Activated naive CD8-positive, alpha-beta T cell treated with anti-CD3 and anti-CD28 coated beads, Interleukin-2, amount 50 U/mL, for 16 hours (primary cell): ENCODE results near the gene FBXL13.
"Not testable (repeated sequence)": the region's sequence is repeated elsewhere in the genome, so short reads cannot be mapped to it uniquely, and the experiment has no call there.

Source experiments
- DNase-seq: peaks from one replicate; pipeline ENCODE4 v3.0.0-alpha.2; 2020; ENCODE audit warnings: low read depth, low spot score

FBXL13 gene

GRCh38 chr7:102983602-102984001 is 91.0 kb downstream of the FBXL13 start:
- no peak for DNase-seq

GRCh38 chr7:102982235-102982634 is 92.4 kb downstream of the FBXL13 start:
- DNase-seq, result no peak

- no peak for DNase-seq
Measured at GRCh38 chr7:102981451-102981850, 93.1 kb downstream of the FBXL13 start.

- no peak for DNase-seq
Measured at GRCh38 chr7:102979670-102980069, 94.9 kb downstream of the FBXL13 start.

GRCh38 chr7:102978284-102978683 is 96.3 kb downstream of the FBXL13 start:
- no peak for DNase-seq

GRCh38 chr7:102977586-102977985 is 97.0 kb downstream of the FBXL13 start:
- DNase-seq, result not testable (repeated sequence)

- DNase-seq, result no peak
Measured at GRCh38 chr7:102976493-102976892, 98.1 kb downstream of the FBXL13 start.

GRCh38 chr7:102975854-102976253 is 98.7 kb downstream of the FBXL13 start:
- no peak for DNase-seq

GRCh38 chr7:102974366-102975236 is 100.0 kb downstream of the FBXL13 start:
- no peak for DNase-seq

- no peak for DNase-seq
Measured at GRCh38 chr7:102973096-102973802, 101.3 kb downstream of the FBXL13 start.

GRCh38 chr7:102967798-102968197 is 106.8 kb downstream of the FBXL13 start:
- no peak for DNase-seq

GRCh38 chr7:102966465-102966864 is 108.1 kb downstream of the FBXL13 start:
- DNase-seq, result no peak

- not testable (repeated sequence) for DNase-seq
Measured at GRCh38 chr7:102961993-102962392, 112.6 kb downstream of the FBXL13 start.

GRCh38 chr7:102958004-102958403 is 116.6 kb downstream of the FBXL13 start:
- not testable (repeated sequence) for DNase-seq

GRCh38 chr7:102954359-102954758 is 120.2 kb downstream of the FBXL13 start:
- not testable (repeated sequence) for DNase-seq

- DNase-seq, result no peak
Measured at GRCh38 chr7:102953406-102953805, 121.2 kb downstream of the FBXL13 start.

GRCh38 chr7:102951839-102952238 is 122.8 kb downstream of the FBXL13 start:
- no peak for DNase-seq

GRCh38 chr7:102944241-102944640 is 130.4 kb downstream of the FBXL13 start:
- no peak for DNase-seq

- no peak for DNase-seq
Measured at GRCh38 chr7:102943423-102944169, 131.0 kb downstream of the FBXL13 start.

- DNase-seq, result no peak
Measured at GRCh38 chr7:102942868-102943267, 131.7 kb downstream of the FBXL13 start.

GRCh38 chr7:102942181-102942866 is 132.3 kb downstream of the FBXL13 start:
- no peak for DNase-seq

GRCh38 chr7:102938679-102939078 is 135.9 kb downstream of the FBXL13 start:
- DNase-seq, result no peak
